ENCODE results near the gene RILPL2. TPM values are rescaled to one million over a fixed set of nuclear protein-coding genes. Genes with fewer than 3 reads are reported as not detected.
A peak's percentile ranks its signal among the peaks of the same experiment; 100 is the strongest.

The RILPL2 gene
- total and polyA plus RNA-seq, 9 of the 15 experiments (the other 6 are each of a cell fraction or from before 2014, with no cell fraction given): 0.61 to 5.8 (median 4.3) TPM

GRCh38 chr12:123469978-123470377, 33.5 kb upstream of the RILPL2 start:
- no peak overlapping the region for H2AFZ ChIP-seq (ENCODE audit: low read depth, low read length)
- TF ChIP-seq ZNF408 (CRISPR knock-in tag; IDR thresholded peaks at IDR 0.05; ENCODE audit: low read depth) (no peak), ZNF316 (IDR thresholded peaks at IDR 0.05) (peak; percentile 66), MAFG (tag; conservative IDR thresholded peaks at IDR 0.05) (peak; percentile 43), C11orf30 (IDR thresholded peaks at IDR 0.05; ENCODE audit: low read depth) (peak; percentile 59), MAFF (IDR thresholded peaks at IDR 0.05; ENCODE audit: low read length) (peak; percentile 36; the same call in 1 of the 2 replicates)
- H4K20me1 ChIP-seq (replicated peaks; ENCODE audit: control insufficient read depth, insufficient read depth, low read length): 0 out of 2 replicates have a peak, but pooled peaks cover 4% of the 10 kb centered on the region
- no peak overlapping the region for H3K4me2 ChIP-seq (ENCODE audit: insufficient read depth, low read length)
- H3K9ac ChIP-seq (ENCODE audit: insufficient read depth in 1 of 2, low read depth in 2 of 2, low read length in 2 of 2): no peak overlapping the region
- no peaks in the 10 kb centered on the region for H3K27me3 ChIP-seq (ENCODE audit: control insufficient read depth in 2 of 2, insufficient read depth in 2 of 2, low read length in 2 of 2)
- ATAC-seq (no peak), DNase-seq (ENCODE audit: extremely low read depth in 1 of 4, low spot score in 3 of 4) (no peak), FAIRE-seq (no peak)
- peaks cover 3% of the 10 kb centered on the region for H3K9me1 ChIP-seq (ENCODE audit: control insufficient read depth, insufficient read depth, low read length)
- H3K9me3 ChIP-seq (replicated peaks; ENCODE audit: control insufficient read depth, insufficient read depth, low read depth, low read length): no peaks in the 10 kb centered on the region
- 81% methylated on average over 2 of the region's 2 CpGs for WGBS (ENCODE audit: insufficient coverage, low coverage, missing lambda C conversion rate)
- peaks cover 13% of the 10 kb centered on the region; the same call in 2 of the 3 replicates for H3K79me2 ChIP-seq (ENCODE audit: control insufficient read depth, insufficient read depth, low read length)
- CTCF ChIA-PET (ENCODE audit: low intra/inter-chr PET ratio): no interaction called here
- no peak overlapping the region for H3K27ac ChIP-seq (ENCODE audit: extremely low read depth, low read depth, low read length)
- intact Hi-C loops (cut with micrococcal nuclease): no loop called here
- no TSS peak for BruUV-seq (replicated peaks)
- H3K36me3 ChIP-seq (ENCODE audit: control insufficient read depth, insufficient read depth, low read length): peaks cover 53% of the 10 kb centered on the region; the same call in 2 of the 3 replicates
- POLR2A ChIA-PET: interaction anchor here (1.0 to 1.8 kb wide), 3 partner anchors 8 to 112 kb away, joined by 4 to 6 read pairs (median 6); no protein-coding TSS in a partner anchor
- in situ Hi-C loops (cut with MboI): no loop called here
- no peak overlapping the region for H3K4me3 ChIP-seq
- H3K4me1 ChIP-seq (replicated peaks in 1 of 2; ENCODE audit: control insufficient read depth in 2 of 2, insufficient read depth in 2 of 2, low read length in 2 of 2): peaks cover 0 to 2% of the 10 kb centered on the region in 2 experiments; a peak in 1 of 5 replicates

GRCh38 chr12:123468786-123469185, 32.3 kb upstream of the RILPL2 start:
- WGBS (ENCODE audit: insufficient coverage, low coverage, missing lambda C conversion rate): 22% methylated on average over 1 of the region's 1 CpG
- BruUV-seq (replicated peaks): no TSS peak
- peak; percentile 88 for ATAC-seq
- in situ Hi-C loops (cut with MboI): no loop called here
- Histone ChIP-seq H2AFZ (ENCODE audit: low read depth, low read length) (no peak overlapping the region), H3K4me3 (no peak overlapping the region), H3K9me3 (replicated peaks; ENCODE audit: control insufficient read depth, insufficient read depth, low read depth, low read length) (no peaks in the 10 kb centered on the region), H3K4me2 (ENCODE audit: insufficient read depth, low read length) (no peak overlapping the region), H3K9me1 (ENCODE audit: control insufficient read depth, insufficient read depth, low read length) (peaks cover 3% of the 10 kb centered on the region), H4K20me1 (replicated peaks; ENCODE audit: control insufficient read depth, insufficient read depth, low read length) (0 out of 2 replicates have a peak, but pooled peaks cover 4% of the 10 kb centered on the region), H3K4me1 (replicated peaks in 1 of 2; ENCODE audit: control insufficient read depth in 2 of 2, insufficient read depth in 2 of 2, low read length in 2 of 2) (peaks cover 0 to 2% of the 10 kb centered on the region in 2 experiments; a peak in 1 of 5 replicates), H3K27ac (ENCODE audit: extremely low read depth, low read depth, low read length) (no peak overlapping the region), H3K27me3 (ENCODE audit: control insufficient read depth in 2 of 2, insufficient read depth in 2 of 2, low read length in 2 of 2) (no peaks in the 10 kb centered on the region), H3K9ac (ENCODE audit: insufficient read depth in 1 of 2, low read depth in 2 of 2, low read length in 2 of 2) (no peak overlapping the region), H3K36me3 (ENCODE audit: control insufficient read depth, insufficient read depth, low read length) (peaks cover 54% of the 10 kb centered on the region), H3K79me2 (ENCODE audit: control insufficient read depth, insufficient read depth, low read length) (peaks cover 17% of the 10 kb centered on the region; the same call in 2 of the 3 replicates)
- peak in 1 of 4 experiments; percentile 40 for DNase-seq (ENCODE audit: extremely low read depth in 1 of 4, low spot score in 3 of 4)
- ChIA-PET CTCF (ENCODE audit: low intra/inter-chr PET ratio) (no interaction called here), POLR2A (interaction anchor here (0.6 to 1.4 kb wide), 5 partner anchors 9 to 123 kb away, joined by 3 to 5 read pairs (median 3); partner anchors contain the start of gene SNRNP35)
- no peak for FAIRE-seq
- intact Hi-C loops (cut with micrococcal nuclease): no loop called here
- peak; percentile 33 to 60 (median 38); a peak in 3 of 6 replicates for TF ChIP-seq CTCF (IDR thresholded peaks at IDR 0.05 in 2 of 3, conservative IDR thresholded peaks at IDR 0.05 in 1 of 3; ENCODE audit: insufficient read depth in 2 of 3, low read depth in 1 of 3, low read length in 3 of 3)

Measured in K562 (cell line).